ENCODE data around the gene GRK6. TPM values are rescaled to one million over a fixed set of nuclear protein-coding genes. Genes with fewer than 3 reads are reported as not detected.

GRK6 gene
- total and polyA plus RNA-seq, 9 of the 15 experiments (the other 6 are each of a cell fraction or from before 2014, with no cell fraction given), result 0.63 to 122 (median 44.5) TPM

GRCh38 chr5:177425801-177426565, 493 bp upstream of the GRK6 start (continued):
- TF ChIP-seq, protein P1, sequence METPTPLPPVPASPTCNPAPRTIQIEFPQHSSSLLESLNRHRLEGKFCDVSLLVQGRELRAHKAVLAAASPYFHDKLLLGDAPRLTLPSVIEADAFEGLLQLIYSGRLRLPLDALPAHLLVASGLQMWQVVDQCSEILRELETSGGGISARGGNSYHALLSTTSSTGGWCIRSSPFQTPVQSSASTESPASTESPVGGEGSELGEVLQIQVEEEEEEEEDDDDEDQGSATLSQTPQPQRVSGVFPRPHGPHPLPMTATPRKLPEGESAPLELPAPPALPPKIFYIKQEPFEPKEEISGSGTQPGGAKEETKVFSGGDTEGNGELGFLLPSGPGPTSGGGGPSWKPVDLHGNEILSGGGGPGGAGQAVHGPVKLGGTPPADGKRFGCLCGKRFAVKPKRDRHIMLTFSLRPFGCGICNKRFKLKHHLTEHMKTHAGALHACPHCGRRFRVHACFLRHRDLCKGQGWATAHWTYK (CRISPR knock-in tag; IDR thresholded peaks at IDR 0.05), result 0 out of 2 replicates have a peak, but pooled peaks have one; percentile 78
- TF ChIP-seq REST (IDR thresholded peaks at IDR 0.05; ENCODE audit: borderline replicate concordance) (no peak), REST (CRISPR knock-in tag; IDR thresholded peaks at IDR 0.05; ENCODE audit: low read depth) (peak; percentile 72; the same call in 1 of the 2 replicates), ILK (tag; IDR thresholded peaks at IDR 0.05; ENCODE audit: borderline replicate concordance, low read depth) (no peak), ZNF707 (CRISPR knock-in tag; conservative IDR thresholded peaks at IDR 0.05) (no peak), ELF4 (CRISPR knock-in tag; IDR thresholded peaks at IDR 0.05) (0 out of 2 replicates have a peak, but pooled peaks have one; percentile 37), FOXJ2 (tag; IDR thresholded peaks at IDR 0.05) (peak; percentile 82), RBFOX2 (IDR thresholded peaks at IDR 0.05; ENCODE audit: low read depth, low read length) (peak; percentile 90), CC2D1A (IDR thresholded peaks at IDR 0.05) (no peak), SPI1 (IDR thresholded peaks at IDR 0.05; ENCODE audit: borderline replicate concordance, low read depth, low read length) (no peak), SIX5 (IDR thresholded peaks at IDR 0.05; ENCODE audit: borderline replicate concordance in 1 of 2, insufficient read depth in 1 of 2, low read depth in 1 of 2, low read length in 2 of 2) (no peak), KLF10 (CRISPR knock-in tag; IDR thresholded peaks at IDR 0.05) (no peak), ZNF518B (CRISPR knock-in tag; IDR thresholded peaks at IDR 0.05) (no peak), POU5F1 (IDR thresholded peaks at IDR 0.05; ENCODE audit: borderline replicate concordance, low read depth, low read length, partially characterized antibody) (no peak)

Data from K562 (cell line).